Activated B cell treated with CpG ODN at 0.5 μM for 24 hours (primary cell): ENCODE measurements around the gene RRP8. TPM values are rescaled to one million over a fixed set of nuclear protein-coding genes. Genes with fewer than 3 reads are reported as not detected.

Source experiments
- ATAC-seq: fragments of 200-7000 bp; cut with Tn5 transposase; one replicate; pipeline ENCODE4 v1.10.0; 2021; ENCODE audit warnings: low read depth, mild to moderate bottlenecking, moderate library complexity
- CTCF ChIA-PET: fragments of 350-600 bp; sonication (Branson Sonifier 250); formaldehyde crosslinking; loops from one replicate; lab custom pipeline; 2021; ENCODE audit warnings: antibody characterized with exemption; lab: Charles Lee
- POLR2A ChIA-PET: fragments of 350-600 bp; sonication (Branson Sonifier 250); formaldehyde crosslinking; loops from one replicate; lab custom pipeline; 2021; ENCODE audit warnings: antibody characterized with exemption; lab: Charles Lee
- DNase-seq: peaks from one replicate; pipeline ENCODE4 v3.0.0; 2022
- H3K27ac Mint-ChIP-seq: one replicate; pipeline ENCODE4 v1.8.0; 2020; ENCODE audit warnings: mixed read lengths
- H3K27me3 Mint-ChIP-seq: one replicate; pipeline ENCODE4 v1.8.0; 2021; ENCODE audit warnings: mixed read lengths
- H3K36me3 Mint-ChIP-seq: one replicate; pipeline ENCODE4 v1.8.0; 2021; ENCODE audit warnings: low read depth, mixed read lengths
- H3K4me1 Mint-ChIP-seq: one replicate; pipeline ENCODE4 v1.8.0; 2021; ENCODE audit warnings: mixed read lengths
- H3K4me3 Mint-ChIP-seq: one replicate; pipeline ENCODE4 v1.8.0; 2020; ENCODE audit warnings: mild to moderate bottlenecking, mixed read lengths
- H3K9me3 Mint-ChIP-seq: one replicate; pipeline ENCODE4 v1.8.0; 2020; ENCODE audit warnings: mixed read lengths
- intact Hi-C: fragments of 100-400 bp; cut with micrococcal nuclease; formaldehyde crosslinking; loops from one replicate; pipeline ENCODE4 v1.15.1; 2024
- total RNA-seq: library from RNA; stranded (reverse); gene quantifications from 2 replicates; pipeline ENCODE4 v1.2.3, GENCODE V29; 2022
- TF ChIP-seq, protein P1 (sequence below): fragments of 200-600 bp; IDR thresholded peaks from one replicate; pipeline ENCODE4 v1.8.0; 2022; ENCODE audit warnings: antibody characterized with exemption, mild to moderate bottlenecking

The RRP8 gene
- total RNA-seq, 1 donor from 2014 or later: 29.1 TPM

GRCh38 chr11:6587360-6587953 lies 16.0 kb downstream of the RRP8 start:
- TF ChIP-seq, protein P1, sequence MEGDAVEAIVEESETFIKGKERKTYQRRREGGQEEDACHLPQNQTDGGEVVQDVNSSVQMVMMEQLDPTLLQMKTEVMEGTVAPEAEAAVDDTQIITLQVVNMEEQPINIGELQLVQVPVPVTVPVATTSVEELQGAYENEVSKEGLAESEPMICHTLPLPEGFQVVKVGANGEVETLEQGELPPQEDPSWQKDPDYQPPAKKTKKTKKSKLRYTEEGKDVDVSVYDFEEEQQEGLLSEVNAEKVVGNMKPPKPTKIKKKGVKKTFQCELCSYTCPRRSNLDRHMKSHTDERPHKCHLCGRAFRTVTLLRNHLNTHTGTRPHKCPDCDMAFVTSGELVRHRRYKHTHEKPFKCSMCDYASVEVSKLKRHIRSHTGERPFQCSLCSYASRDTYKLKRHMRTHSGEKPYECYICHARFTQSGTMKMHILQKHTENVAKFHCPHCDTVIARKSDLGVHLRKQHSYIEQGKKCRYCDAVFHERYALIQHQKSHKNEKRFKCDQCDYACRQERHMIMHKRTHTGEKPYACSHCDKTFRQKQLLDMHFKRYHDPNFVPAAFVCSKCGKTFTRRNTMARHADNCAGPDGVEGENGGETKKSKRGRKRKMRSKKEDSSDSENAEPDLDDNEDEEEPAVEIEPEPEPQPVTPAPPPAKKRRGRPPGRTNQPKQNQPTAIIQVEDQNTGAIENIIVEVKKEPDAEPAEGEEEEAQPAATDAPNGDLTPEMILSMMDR: no peak
- H3K9me3 Mint-ChIP-seq: peaks cover 16% of the 10 kb centered on the region
- intact Hi-C loops: no loop called here
- CTCF ChIA-PET: interaction anchor here (0.6 kb wide), 1 partner anchor 234 kb away, joined by 3 read pairs; no protein-coding TSS in a partner anchor
- no peaks in the 10 kb centered on the region for H3K27me3 Mint-ChIP-seq
- H3K4me1 Mint-ChIP-seq: no peaks in the 10 kb centered on the region
- H3K27ac Mint-ChIP-seq: no peak overlapping the region
- ATAC-seq: no peak
- DNase-seq: no peak
- no peak overlapping the region for H3K4me3 Mint-ChIP-seq
- POLR2A ChIA-PET: no interaction called here
- H3K36me3 Mint-ChIP-seq: peaks cover 50% of the 10 kb centered on the region

GRCh38 chr11:6586434-6587359 lies 16.7 kb downstream of the RRP8 start:
- POLR2A ChIA-PET: no interaction called here
- TF ChIP-seq, protein P1: no peak
- Mint-ChIP-seq H3K36me3 (peaks cover 47% of the 10 kb centered on the region), H3K27ac (no peak overlapping the region), H3K4me1 (no peaks in the 10 kb centered on the region), H3K9me3 (peaks cover 16% of the 10 kb centered on the region), H3K27me3 (no peaks in the 10 kb centered on the region), H3K4me3 (no peak overlapping the region)
- CTCF ChIA-PET: no interaction called here
- no peak for DNase-seq
- intact Hi-C loops: no loop called here
- ATAC-seq: no peak

DNA sequence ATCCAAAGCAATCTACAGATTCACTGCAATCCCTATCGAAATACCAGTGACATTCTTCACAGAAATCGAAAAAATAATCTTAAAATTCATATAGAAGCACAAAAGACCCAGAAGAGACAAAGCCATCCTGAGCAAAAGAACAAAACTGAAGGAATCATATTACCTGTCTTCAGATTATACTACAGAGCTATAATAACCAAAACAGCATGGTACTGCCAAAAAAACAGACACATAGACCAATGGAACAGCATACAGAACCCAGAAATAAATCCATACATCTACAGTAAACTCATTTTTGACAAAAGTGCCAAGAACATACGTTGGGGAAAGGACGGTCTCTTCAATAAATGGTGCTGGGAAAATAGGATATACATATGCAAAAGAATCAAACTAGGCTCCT lies 18.9 kb downstream of the RRP8 start:
- TF ChIP-seq, protein P1: no peak
- H3K36me3 Mint-ChIP-seq: peaks cover 38% of the 10 kb centered on the region
- DNase-seq: no peak
- no peak for ATAC-seq
- H3K9me3 Mint-ChIP-seq: peaks cover 16% of the 10 kb centered on the region
- H3K4me3 Mint-ChIP-seq: no peak overlapping the region
- ChIA-PET CTCF (no interaction called here), POLR2A (interaction anchor here (1.0 kb wide), 1 partner anchor 69 kb away, joined by 3 read pairs; no protein-coding TSS in a partner anchor)
- no peaks in the 10 kb centered on the region for H3K27me3 Mint-ChIP-seq
- no peaks in the 10 kb centered on the region for H3K4me1 Mint-ChIP-seq
- H3K27ac Mint-ChIP-seq: no peak overlapping the region
- intact Hi-C loops: no loop called here

DNA sequence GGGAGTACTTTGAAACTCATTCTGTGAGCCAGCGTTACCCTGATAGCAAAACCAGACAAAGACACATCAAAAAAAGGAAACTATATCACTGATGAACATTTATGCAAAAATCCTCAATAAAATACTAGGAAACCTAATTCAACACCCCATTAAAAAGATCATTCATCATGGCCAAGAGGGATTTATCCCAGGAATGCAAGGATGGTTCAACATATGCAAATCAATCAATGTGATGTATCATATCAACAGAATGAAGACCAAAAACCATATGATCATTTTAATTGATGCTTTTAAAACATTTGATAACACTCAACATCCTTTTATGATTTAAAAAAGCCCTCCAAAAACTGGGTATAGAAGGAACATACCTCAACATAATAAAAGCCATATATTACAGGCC lies 19.8 kb downstream of the RRP8 start:
- Mint-ChIP-seq H3K36me3 (peaks cover 33% of the 10 kb centered on the region), H3K27me3 (no peaks in the 10 kb centered on the region), H3K4me3 (no peak overlapping the region), H3K9me3 (peaks cover 16% of the 10 kb centered on the region), H3K4me1 (no peaks in the 10 kb centered on the region), H3K27ac (no peak overlapping the region)
- intact Hi-C loops: no loop called here
- POLR2A ChIA-PET: interaction anchor here (1.0 kb wide), 1 partner anchor 70 kb away, joined by 3 read pairs; no protein-coding TSS in a partner anchor
- TF ChIP-seq, protein P1: no peak
- CTCF ChIA-PET: no interaction called here
- no peak for DNase-seq
- ATAC-seq: no peak

DNA sequence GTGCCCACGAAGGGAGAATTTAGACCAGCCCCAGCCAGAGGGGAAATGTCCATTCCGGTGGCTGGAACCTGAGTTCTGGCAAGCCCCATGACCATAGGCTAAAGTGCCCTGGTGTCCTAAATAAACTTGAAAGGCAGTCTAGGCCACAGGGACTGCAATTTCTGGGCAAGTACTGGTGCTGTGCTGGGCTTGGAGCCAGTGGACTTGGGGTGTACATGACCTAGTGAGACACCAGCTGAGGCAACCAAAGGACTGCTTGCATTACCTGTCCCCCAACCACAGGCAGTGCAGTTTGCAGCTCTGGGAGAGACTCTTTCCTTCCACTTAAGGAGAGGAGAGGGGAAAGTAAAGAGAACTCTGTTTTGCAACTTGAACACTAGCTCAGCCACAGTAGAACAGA lies 23.7 kb downstream of the RRP8 start:
- intact Hi-C loops: no loop called here
- no peak overlapping the region for H3K27ac Mint-ChIP-seq

More for the DNA sequence above, 23.7 kb downstream of the RRP8 start:
- TF ChIP-seq, protein P1: no peak
- POLR2A ChIA-PET: no interaction called here
- Mint-ChIP-seq H3K9me3 (peaks cover 14% of the 10 kb centered on the region), H3K4me3 (no peak overlapping the region), H3K36me3 (peaks cover 25% of the 10 kb centered on the region), H3K4me1 (no peaks in the 10 kb centered on the region), H3K27me3 (no peaks in the 10 kb centered on the region)
- ATAC-seq (no peak), DNase-seq (no peak)
- CTCF ChIA-PET: no interaction called here
